ENCODE results near the gene QPCT. TPM values are rescaled to one million over a fixed set of nuclear protein-coding genes. Genes with fewer than 3 reads are reported as not detected.
"Not testable (repeated sequence)": the region's sequence is repeated elsewhere in the genome, so short reads cannot be mapped to it uniquely, and the experiment has no call there.

Gene QPCT
- total RNA-seq, 1 experiment from 2014 or later, result 4.2 TPM

DNA sequence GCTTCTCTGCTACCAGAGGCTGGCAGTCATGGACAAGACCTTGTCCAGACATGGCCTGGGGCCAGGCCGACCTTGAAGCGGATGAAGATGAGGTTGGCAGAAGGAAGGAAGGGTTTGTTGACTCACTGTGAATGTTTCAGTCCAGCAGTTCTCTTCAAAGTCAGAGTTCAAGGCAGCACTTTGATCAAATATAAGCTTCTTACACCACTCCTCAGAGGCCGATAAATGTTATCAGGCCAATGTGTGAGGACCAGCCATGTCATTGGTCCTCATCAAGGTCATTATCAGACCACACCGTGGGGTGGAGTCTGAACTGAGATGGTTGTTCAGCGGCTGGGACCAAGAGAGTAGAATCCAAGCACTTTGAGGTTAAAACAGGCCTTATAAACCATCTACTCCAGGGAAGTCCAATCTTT is 35.5 kb downstream of the QPCT start:
- TF ChIP-seq, protein P1, sequence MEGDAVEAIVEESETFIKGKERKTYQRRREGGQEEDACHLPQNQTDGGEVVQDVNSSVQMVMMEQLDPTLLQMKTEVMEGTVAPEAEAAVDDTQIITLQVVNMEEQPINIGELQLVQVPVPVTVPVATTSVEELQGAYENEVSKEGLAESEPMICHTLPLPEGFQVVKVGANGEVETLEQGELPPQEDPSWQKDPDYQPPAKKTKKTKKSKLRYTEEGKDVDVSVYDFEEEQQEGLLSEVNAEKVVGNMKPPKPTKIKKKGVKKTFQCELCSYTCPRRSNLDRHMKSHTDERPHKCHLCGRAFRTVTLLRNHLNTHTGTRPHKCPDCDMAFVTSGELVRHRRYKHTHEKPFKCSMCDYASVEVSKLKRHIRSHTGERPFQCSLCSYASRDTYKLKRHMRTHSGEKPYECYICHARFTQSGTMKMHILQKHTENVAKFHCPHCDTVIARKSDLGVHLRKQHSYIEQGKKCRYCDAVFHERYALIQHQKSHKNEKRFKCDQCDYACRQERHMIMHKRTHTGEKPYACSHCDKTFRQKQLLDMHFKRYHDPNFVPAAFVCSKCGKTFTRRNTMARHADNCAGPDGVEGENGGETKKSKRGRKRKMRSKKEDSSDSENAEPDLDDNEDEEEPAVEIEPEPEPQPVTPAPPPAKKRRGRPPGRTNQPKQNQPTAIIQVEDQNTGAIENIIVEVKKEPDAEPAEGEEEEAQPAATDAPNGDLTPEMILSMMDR (conservative IDR thresholded peaks at IDR 0.05; ENCODE audit: low read depth, low read length), result no peak
- no peak for TF ChIP-seq EZH2 (IDR thresholded peaks at IDR 0.05; ENCODE audit: borderline replicate concordance, low read depth, low read length, poor library complexity, severe bottlenecking)
- H3K27me3 ChIP-seq (replicated peaks; ENCODE audit: insufficient read depth, low read depth, low read length, poor library complexity), result no peaks in the 10 kb centered on the region
- ChIA-PET CTCF (no interaction called here), POLR2A (ENCODE audit: low non-redundant PET) (no interaction called here)
- peaks cover 18% of the 10 kb centered on the region for H3K4me1 ChIP-seq (ENCODE audit: insufficient read depth, low read length, poor library complexity, severe bottlenecking)
- no peaks in the 10 kb centered on the region for H3K9me3 ChIP-seq (ENCODE audit: low read depth, low read length, poor library complexity, severe bottlenecking)
- no peak for DNase-seq (ENCODE audit: low spot score)
- no peak overlapping the region for H3K27ac ChIP-seq (ENCODE audit: low read depth, low read length, poor library complexity, severe bottlenecking)
- intact Hi-C loops (cut with micrococcal nuclease; ENCODE audit: unreplicated experiment), result no loop called here
- no peak overlapping the region for H3K4me3 ChIP-seq (ENCODE audit: low read depth, low read length, poor library complexity, severe bottlenecking)
- H3K36me3 ChIP-seq (ENCODE audit: insufficient read depth, low read length, poor library complexity, severe bottlenecking), result no peaks in the 10 kb centered on the region
- BruUV-seq (replicated peaks), result no TSS peak

DNA sequence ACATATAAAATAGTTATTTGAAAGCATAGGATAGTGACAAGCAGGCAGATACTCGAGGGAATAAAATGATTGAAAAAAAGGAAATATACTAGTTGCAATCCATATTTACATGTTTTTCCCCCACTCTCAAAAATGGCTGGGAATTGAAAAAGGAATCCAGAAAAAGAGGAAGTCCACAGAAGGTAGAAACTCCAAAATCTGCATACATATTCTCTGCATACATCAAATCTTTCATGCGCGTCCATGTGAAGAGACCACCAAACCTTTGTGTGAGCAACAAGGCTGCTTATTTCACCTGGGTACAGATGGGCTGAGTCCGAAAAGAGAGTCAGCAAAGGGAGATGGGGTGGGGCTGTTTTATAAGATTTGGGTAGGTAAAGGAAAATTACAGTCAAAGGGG is 36.4 kb downstream of the QPCT start:
- intact Hi-C loops (cut with micrococcal nuclease; ENCODE audit: unreplicated experiment); CTCF ChIA-PET; DNase-seq (ENCODE audit: low spot score); BruUV-seq (replicated peaks); H3K9me3 ChIP-seq (ENCODE audit: low read depth, low read length, poor library complexity, severe bottlenecking); POLR2A ChIA-PET (ENCODE audit: low non-redundant PET); H3K4me3 ChIP-seq (ENCODE audit: low read depth, low read length, poor library complexity, severe bottlenecking); H3K27ac ChIP-seq (ENCODE audit: low read depth, low read length, poor library complexity, severe bottlenecking); H3K36me3 ChIP-seq (ENCODE audit: insufficient read depth, low read length, poor library complexity, severe bottlenecking); H3K27me3 ChIP-seq (replicated peaks; ENCODE audit: insufficient read depth, low read depth, low read length, poor library complexity): not testable (repeated sequence)
- peaks cover 16% of the 10 kb centered on the region for H3K4me1 ChIP-seq (ENCODE audit: insufficient read depth, low read length, poor library complexity, severe bottlenecking)

DNA sequence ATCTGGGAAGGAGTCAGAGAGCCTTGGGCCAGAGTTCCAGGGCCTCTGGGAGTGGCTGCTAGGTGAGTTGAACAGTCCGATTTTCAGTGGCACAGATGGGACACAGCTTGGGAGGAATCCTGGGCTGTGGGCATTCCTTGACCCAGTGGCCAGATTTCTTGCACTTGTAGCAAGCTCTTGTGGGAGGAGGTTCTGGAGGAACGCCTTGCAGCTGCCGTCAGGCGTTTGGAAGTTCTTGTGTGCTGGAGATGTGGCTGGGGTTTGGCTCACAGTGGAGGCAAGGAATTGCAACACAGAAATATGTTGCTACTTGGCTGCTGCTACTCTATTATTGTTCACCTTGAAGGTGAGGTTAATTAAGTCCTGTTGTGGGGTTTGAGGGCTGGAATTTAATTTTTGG is 39.8 kb downstream of the QPCT start:
- H3K27me3 ChIP-seq (replicated peaks; ENCODE audit: insufficient read depth, low read depth, low read length, poor library complexity); H3K9me3 ChIP-seq (ENCODE audit: low read depth, low read length, poor library complexity, severe bottlenecking); intact Hi-C loops (cut with micrococcal nuclease; ENCODE audit: unreplicated experiment); CTCF ChIA-PET; H3K4me1 ChIP-seq (ENCODE audit: insufficient read depth, low read length, poor library complexity, severe bottlenecking); H3K4me3 ChIP-seq (ENCODE audit: low read depth, low read length, poor library complexity, severe bottlenecking); POLR2A ChIA-PET (ENCODE audit: low non-redundant PET); BruUV-seq (replicated peaks); H3K36me3 ChIP-seq (ENCODE audit: insufficient read depth, low read length, poor library complexity, severe bottlenecking); DNase-seq (ENCODE audit: low spot score); H3K27ac ChIP-seq (ENCODE audit: low read depth, low read length, poor library complexity, severe bottlenecking): not testable (repeated sequence)

DNA sequence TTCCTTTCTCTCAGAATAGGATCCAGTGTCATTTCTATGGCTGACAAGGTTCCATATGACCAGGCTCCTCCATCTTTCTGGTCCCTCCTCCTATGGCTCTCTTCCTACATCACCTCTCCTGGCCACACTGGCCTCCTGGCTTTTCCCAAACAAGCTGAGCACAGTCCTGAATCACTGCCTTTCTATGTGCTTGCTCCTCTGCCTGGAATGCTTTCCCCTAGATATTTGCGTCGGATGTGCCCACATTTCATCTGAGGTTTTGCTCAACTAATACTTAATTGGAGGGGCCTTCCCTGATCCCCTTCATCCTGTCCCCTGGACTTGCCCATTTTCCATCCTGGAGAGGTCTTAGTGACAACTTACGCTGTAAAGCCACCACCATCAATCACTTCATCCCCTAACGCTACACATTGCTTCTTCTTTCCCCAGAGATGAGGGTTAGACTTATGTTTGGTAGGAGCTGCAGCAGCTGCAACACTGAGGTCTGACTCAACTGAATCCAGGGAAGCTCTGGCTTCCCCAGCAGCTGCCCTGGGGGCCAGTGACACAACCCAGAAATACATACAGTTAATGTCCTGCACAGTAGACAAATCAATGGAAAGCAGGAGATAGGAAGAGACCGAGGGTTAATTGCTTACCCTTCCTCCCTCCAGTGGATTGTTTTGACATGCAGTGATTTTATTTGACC is 42.9 kb downstream of the QPCT start:
- DNase-seq (ENCODE audit: low spot score), result no peak
- no peaks in the 10 kb centered on the region for H3K36me3 ChIP-seq (ENCODE audit: insufficient read depth, low read length, poor library complexity, severe bottlenecking)
- H3K27ac ChIP-seq (ENCODE audit: low read depth, low read length, poor library complexity, severe bottlenecking), result no peak overlapping the region
- no peaks in the 10 kb centered on the region for H3K9me3 ChIP-seq (ENCODE audit: low read depth, low read length, poor library complexity, severe bottlenecking)
- H3K4me3 ChIP-seq (ENCODE audit: low read depth, low read length, poor library complexity, severe bottlenecking), result no peak overlapping the region
- no peaks in the 10 kb centered on the region for H3K27me3 ChIP-seq (replicated peaks; ENCODE audit: insufficient read depth, low read depth, low read length, poor library complexity)
- no TSS peak for BruUV-seq (replicated peaks)
- CTCF ChIA-PET, result no interaction called here
- H3K4me1 ChIP-seq (ENCODE audit: insufficient read depth, low read length, poor library complexity, severe bottlenecking), result peaks cover 6% of the 10 kb centered on the region
- POLR2A ChIA-PET (ENCODE audit: low non-redundant PET), result no interaction called here
- TF ChIP-seq, protein P1 (conservative IDR thresholded peaks at IDR 0.05; ENCODE audit: low read depth, low read length), result no peak
- no peak for TF ChIP-seq EZH2 (IDR thresholded peaks at IDR 0.05; ENCODE audit: borderline replicate concordance, low read depth, low read length, poor library complexity, severe bottlenecking)
- intact Hi-C loops (cut with micrococcal nuclease; ENCODE audit: unreplicated experiment), result no loop called here

All from A673 (cell line).